Mesothelial cell of epicardium (in vitro differentiated cells): ENCODE data around the gene POLG. TPM values are rescaled to one million over a fixed set of nuclear protein-coding genes. Genes with fewer than 3 reads are reported as not detected.

ENCODE experiments used
- DNase-seq, 2 experiments: peaks; one replicate each; pipeline ENCODE4 v3.0.0; 2021; ENCODE audit warnings: low spot score in 2 of 2; ENCODE audit not compliant: unreplicated experiment in 2 of 2
- H3K27ac Mint-ChIP-seq: 2 replicates; pipeline ENCODE4 v1.8.0; 2021; ENCODE audit warnings: mixed read lengths
- H3K27me3 Mint-ChIP-seq: 2 replicates; pipeline ENCODE4 v1.8.0; 2021; ENCODE audit warnings: low read depth, mixed read lengths
- H3K36me3 Mint-ChIP-seq: 2 replicates; pipeline ENCODE4 v1.8.0; 2021; ENCODE audit warnings: mixed read lengths
- H3K4me1 Mint-ChIP-seq: 2 replicates; pipeline ENCODE4 v1.8.0; 2021; ENCODE audit warnings: mixed read lengths
- H3K4me3 Mint-ChIP-seq: 2 replicates; pipeline ENCODE4 v1.8.0; 2021; ENCODE audit warnings: mild to moderate bottlenecking, moderate library complexity, mixed read lengths
- H3K9me3 Mint-ChIP-seq: 2 replicates; pipeline ENCODE4 v1.8.0; 2021; ENCODE audit warnings: mixed read lengths
- CTCF ChIP-seq: fragments of 200-600 bp; sonication (generic); IDR thresholded peaks from one replicate; pipeline ENCODE4 v1.5.0; 2021; ENCODE audit warnings: antibody characterized with exemption; ENCODE audit not compliant: unreplicated experiment
- total RNA-seq: library from RNA; stranded (reverse); gene quantifications from 3 replicates; pipeline ENCODE4 v1.2.1, GENCODE V29; 2021

POLG gene
- total RNA-seq: 62.6 to 71.6 TPM (median 68.2 TPM) in 3 replicates

DNA sequence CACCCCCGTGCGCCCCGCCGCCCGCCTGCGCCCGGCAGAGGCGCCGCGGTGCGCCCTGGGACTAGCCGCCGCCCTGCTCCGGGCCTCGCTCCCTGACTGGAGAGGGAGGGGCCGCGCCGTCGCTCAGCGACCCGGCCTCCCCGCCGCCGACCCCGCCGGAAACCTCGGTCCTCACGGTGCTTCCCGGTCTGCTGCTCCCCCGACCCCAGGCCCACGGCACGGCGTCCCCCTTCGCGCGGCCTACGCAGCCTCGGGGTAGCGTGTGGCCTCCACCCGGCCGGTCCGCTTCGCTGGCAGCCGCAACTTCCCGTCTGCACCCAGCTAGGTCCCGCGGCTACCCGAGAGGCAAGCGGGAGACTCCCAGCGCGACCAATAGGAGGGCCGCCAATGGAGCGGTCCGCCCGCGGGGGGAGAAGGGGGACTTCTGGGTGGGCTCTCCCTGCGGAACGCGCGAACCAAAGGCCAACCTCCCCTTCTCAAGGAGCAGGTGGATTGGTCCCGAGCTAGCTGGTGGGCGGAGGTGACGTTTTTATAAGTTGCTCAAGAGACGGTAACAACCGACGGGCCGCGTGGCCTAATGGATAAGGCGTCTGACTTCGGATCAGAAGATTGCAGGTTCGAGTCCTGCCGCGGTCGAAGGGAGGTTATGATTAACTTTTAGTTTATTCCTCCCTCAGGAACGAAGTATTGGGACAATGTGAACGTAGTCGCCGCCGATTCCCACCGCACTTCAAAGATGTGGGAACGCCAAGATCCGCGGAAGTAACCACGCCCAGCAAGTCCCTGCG is at the start of gene POLG:
TSS of gene POLG (minus strand) at position 315 of the 788 bp plus-strand sequence. CDS start 1,070 bp downstream, outside the sequence.
- H3K27me3 Mint-ChIP-seq: peaks cover 21% of the 10 kb centered on the region
- no peaks in the 10 kb centered on the region for H3K9me3 Mint-ChIP-seq
- H3K27ac Mint-ChIP-seq: peak within 1 kb of the TSS; percentile 95
- no peak for TF ChIP-seq CTCF
- H3K4me3 Mint-ChIP-seq: peak within 1 kb of the TSS; percentile 81
- DNase-seq: peak; percentile 98 to 100
- peaks cover 29% of the 10 kb centered on the region for H3K4me1 Mint-ChIP-seq
- H3K36me3 Mint-ChIP-seq: peaks cover 12% of the 10 kb centered on the region

DNA sequence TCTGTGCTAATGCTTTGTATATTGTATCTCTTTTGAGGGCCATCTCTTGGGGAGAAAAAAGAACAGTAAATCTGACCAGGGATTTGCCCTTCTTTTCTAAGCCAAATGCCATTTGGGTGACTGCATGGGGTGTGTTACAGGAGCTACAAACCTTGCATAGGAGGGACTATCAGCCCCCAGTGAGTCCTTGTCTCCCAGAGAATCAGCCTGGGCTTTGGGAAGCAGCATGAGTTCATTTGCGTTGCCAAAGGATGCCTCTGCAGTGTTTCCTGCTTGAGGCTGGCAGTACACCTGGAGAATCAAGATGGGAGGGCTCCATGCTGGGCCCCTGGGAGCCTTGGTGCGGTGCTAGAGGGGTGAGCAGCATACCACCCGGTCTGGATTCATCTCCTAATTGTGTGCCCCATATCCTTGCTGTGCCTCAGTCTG is 49.6 kb upstream of the POLG start:
- no peaks in the 10 kb centered on the region for H3K36me3 Mint-ChIP-seq
- TF ChIP-seq CTCF: no peak
- H3K27me3 Mint-ChIP-seq: peaks cover 61% of the 10 kb centered on the region
- peak overlapping the region; percentile 39 for H3K27ac Mint-ChIP-seq
- DNase-seq: no peak
- H3K9me3 Mint-ChIP-seq: no peaks in the 10 kb centered on the region
- no peak overlapping the region for H3K4me3 Mint-ChIP-seq
- H3K4me1 Mint-ChIP-seq: peaks cover 42% of the 10 kb centered on the region

GRCh38 chr15:89383365-89384175 is 48.9 kb upstream of the POLG start:
- no peaks in the 10 kb centered on the region for H3K9me3 Mint-ChIP-seq
- H3K36me3 Mint-ChIP-seq: no peaks in the 10 kb centered on the region
- no peak for TF ChIP-seq CTCF
- peaks cover 58% of the 10 kb centered on the region for H3K27me3 Mint-ChIP-seq
- H3K27ac Mint-ChIP-seq: peak overlapping the region; percentile 39
- peak; percentile 98 for DNase-seq
- H3K4me1 Mint-ChIP-seq: peaks cover 36% of the 10 kb centered on the region
- peak overlapping the region; percentile 7 for H3K4me3 Mint-ChIP-seq

GRCh38 chr15:89381888-89382686 is 47.5 kb upstream of the POLG start:
- Mint-ChIP-seq H3K9me3 (no peaks in the 10 kb centered on the region), H3K27ac (no peak overlapping the region), H3K4me3 (no peak overlapping the region), H3K27me3 (peaks cover 65% of the 10 kb centered on the region), H3K4me1 (peaks cover 44% of the 10 kb centered on the region), H3K36me3 (no peaks in the 10 kb centered on the region)
- DNase-seq: no peak
- no peak for TF ChIP-seq CTCF

DNA sequence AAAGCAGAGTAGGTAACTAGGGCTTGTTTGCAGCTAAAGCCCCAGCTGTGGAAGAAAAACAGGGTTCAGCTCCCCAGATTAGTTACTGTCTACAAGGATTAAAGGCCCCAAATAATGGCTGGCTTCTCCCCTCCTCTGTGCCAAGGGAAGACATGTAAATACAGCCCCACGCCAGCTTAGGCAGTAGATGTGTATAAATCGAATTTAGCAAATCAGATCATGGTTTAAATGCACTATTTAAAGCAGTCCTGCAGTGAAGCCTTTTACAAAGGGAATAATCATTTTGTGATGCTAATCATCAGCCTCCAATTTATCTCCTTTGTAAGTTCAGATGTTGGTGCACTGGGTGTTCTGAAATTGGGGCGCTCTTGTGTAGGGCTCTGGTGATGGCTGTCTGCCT is 46.7 kb upstream of the POLG start:
- Mint-ChIP-seq H3K27ac (no peak overlapping the region), H3K4me1 (peaks cover 44% of the 10 kb centered on the region), H3K9me3 (no peaks in the 10 kb centered on the region), H3K27me3 (peaks cover 70% of the 10 kb centered on the region), H3K36me3 (no peaks in the 10 kb centered on the region), H3K4me3 (no peak overlapping the region)
- no peak for TF ChIP-seq CTCF
- DNase-seq: no peak
